Caco-2 (cell line): Measurements from ENCODE around the gene PDIA2. TPM values are rescaled to one million over a fixed set of nuclear protein-coding genes. Genes with fewer than 3 reads are reported as not detected.

Experiments used
- BruUV-seq: library from RNA; stranded (reverse); fragments of 400-500 nt; replicated peaks from 2 replicates; lab custom pipeline; 2021; lab: Mats Ljungman, UMichigan
- CTCF ChIA-PET: fragments of 300-600 bp; sonication (Branson Sonifier 250); formaldehyde crosslinking; loops from one replicate; lab custom pipeline; 2022; ENCODE audit warnings: antibody characterized with exemption; lab: Charles Lee
- POLR2A ChIA-PET: fragments of 300-600 bp; sonication (Branson Sonifier 250); formaldehyde crosslinking; loops from one replicate; lab custom pipeline; 2022; ENCODE audit warnings: antibody characterized with exemption; lab: Charles Lee
- DNase-seq, 2 experiments: peaks; one replicate each; pipeline versions ENCODE4 v3.0.0 to v3.0.0-alpha.2; 2020 to 2022
- H3K27me3 ChIP-seq: replicated peaks from 2 replicates; pipeline ENCODE4 v1.6.0; 2011; ENCODE audit warnings: low read length; ENCODE audit not compliant: control insufficient read depth, insufficient read depth
- H3K36me3 ChIP-seq: 2 replicates; pipeline ENCODE4 v1.5.1; 2011; ENCODE audit warnings: low read length; ENCODE audit not compliant: control insufficient read depth, insufficient read depth
- H3K4me1 ChIP-seq: fragments of 250-450 bp; sonication (Bioruptor Pico); 2 replicates; pipeline ENCODE4 v1.5.1; 2020; ENCODE audit warnings: mild to moderate bottlenecking
- H3K4me3 ChIP-seq: 2 replicates; pipeline ENCODE4 v1.5.1; 2011; ENCODE audit warnings: low read depth, mild to moderate bottlenecking, control low read depth, low read length
- H3K9me3 ChIP-seq: fragments of 250-450 bp; sonication (Bioruptor Pico); 2 replicates; pipeline ENCODE4 v1.5.1; 2020; ENCODE audit warnings: mild to moderate bottlenecking, moderate library complexity
- H3K27ac Mint-ChIP-seq: one replicate; pipeline ENCODE4 v1.8.0; 2022; ENCODE audit warnings: mixed read lengths; ENCODE audit not compliant: unreplicated experiment
- H3K27me3 Mint-ChIP-seq: one replicate; pipeline ENCODE4 v1.8.0; 2022; ENCODE audit warnings: mixed read lengths; ENCODE audit not compliant: insufficient read depth, unreplicated experiment
- H3K36me3 Mint-ChIP-seq: one replicate; pipeline ENCODE4 v1.8.0; 2022; ENCODE audit warnings: mild to moderate bottlenecking, mixed read lengths; ENCODE audit not compliant: insufficient read depth, unreplicated experiment
- H3K4me1 Mint-ChIP-seq: one replicate; pipeline ENCODE4 v1.8.0; 2022; ENCODE audit warnings: low read depth, mixed read lengths; ENCODE audit not compliant: unreplicated experiment
- H3K4me3 Mint-ChIP-seq: one replicate; pipeline ENCODE4 v1.8.0; 2022; ENCODE audit warnings: mild to moderate bottlenecking, moderate library complexity, mixed read lengths; ENCODE audit not compliant: unreplicated experiment
- H3K9me3 Mint-ChIP-seq: one replicate; pipeline ENCODE4 v1.8.0; 2022; ENCODE audit warnings: mixed read lengths; ENCODE audit not compliant: unreplicated experiment
- CTCF ChIP-seq, 2 experiments: fragments of 200-600 bp in 1 of 2; IDR thresholded peaks; 1 replicate in 1 of 2; 2 replicates in 1 of 2; pipeline versions ENCODE4 v1.5.1 to v1.8.0; 2011 to 2022; ENCODE audit warnings: antibody characterized with exemption in 1 of 2, control low read depth in 1 of 2, inconsistent platforms in 1 of 2, low read depth in 1 of 2, low read length in 1 of 2, mild to moderate bottlenecking in 1 of 2, moderate library complexity in 1 of 2; ENCODE audit not compliant: insufficient read depth in 1 of 2, severe bottlenecking in 1 of 2, unreplicated experiment in 1 of 2
- intact Hi-C: fragments of 100-400 bp; cut with micrococcal nuclease; formaldehyde crosslinking; loops from one replicate; pipeline ENCODE4 v1.10.0; 2022; ENCODE audit not compliant: unreplicated experiment
- total RNA-seq: library from RNA; stranded (reverse); gene quantifications from 2 replicates; pipeline ENCODE4 v1.2.3, GENCODE V29; 2022

The PDIA2 gene
- total RNA-seq, 1 experiment from 2014 or later = 0.41 TPM

DNA sequence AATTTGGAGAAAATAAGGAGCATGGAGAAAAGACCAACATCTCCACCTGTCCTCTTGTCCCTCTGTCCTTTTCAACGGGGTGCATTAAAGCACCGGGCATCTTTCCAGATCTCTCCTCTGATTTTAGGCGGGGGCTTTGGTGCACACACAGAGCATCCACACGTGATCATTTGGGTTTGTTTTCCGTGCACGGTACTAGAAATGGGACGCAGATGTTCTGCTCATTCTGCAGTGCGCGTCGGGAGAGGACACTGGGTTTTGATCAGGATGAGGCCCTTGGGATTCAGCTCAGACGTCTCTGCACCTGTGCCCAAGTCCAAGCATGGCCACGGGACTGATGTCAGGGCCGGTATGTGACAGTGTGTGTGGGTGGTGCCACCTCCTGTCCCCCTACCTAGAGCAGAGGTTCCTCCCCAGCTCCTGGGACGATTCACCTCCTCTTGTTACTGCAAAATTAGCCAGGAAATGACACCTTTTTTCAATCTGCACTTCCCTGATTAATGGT is 31.9 kb downstream of the PDIA2 start:
- Mint-ChIP-seq H3K4me1 (no peaks in the 10 kb centered on the region), H3K9me3 (no peaks in the 10 kb centered on the region), H3K27me3 (no peaks in the 10 kb centered on the region), H3K4me3 (no peak overlapping the region), H3K36me3 (peaks cover 32% of the 10 kb centered on the region), H3K27ac (no peak overlapping the region)
- no peak for TF ChIP-seq CTCF (IDR thresholded peaks at IDR 0.05; ENCODE audit: insufficient read depth in 1 of 2, low read depth in 1 of 2, low read length in 1 of 2, severe bottlenecking in 1 of 2, unreplicated experiment in 1 of 2)
- no peaks in the 10 kb centered on the region for H3K9me3 ChIP-seq
- intact Hi-C loops = no loop called here
- DNase-seq = no peak
- ChIA-PET CTCF (no interaction called here), POLR2A (no interaction called here)
- H3K36me3 ChIP-seq = no peaks in the 10 kb centered on the region; the same call in 1 of the 2 replicates
- no peaks in the 10 kb centered on the region for H3K4me1 ChIP-seq
- H3K4me3 ChIP-seq = no peak overlapping the region
- H3K27me3 ChIP-seq = no peaks in the 10 kb centered on the region
- no TSS peak for BruUV-seq

DNA sequence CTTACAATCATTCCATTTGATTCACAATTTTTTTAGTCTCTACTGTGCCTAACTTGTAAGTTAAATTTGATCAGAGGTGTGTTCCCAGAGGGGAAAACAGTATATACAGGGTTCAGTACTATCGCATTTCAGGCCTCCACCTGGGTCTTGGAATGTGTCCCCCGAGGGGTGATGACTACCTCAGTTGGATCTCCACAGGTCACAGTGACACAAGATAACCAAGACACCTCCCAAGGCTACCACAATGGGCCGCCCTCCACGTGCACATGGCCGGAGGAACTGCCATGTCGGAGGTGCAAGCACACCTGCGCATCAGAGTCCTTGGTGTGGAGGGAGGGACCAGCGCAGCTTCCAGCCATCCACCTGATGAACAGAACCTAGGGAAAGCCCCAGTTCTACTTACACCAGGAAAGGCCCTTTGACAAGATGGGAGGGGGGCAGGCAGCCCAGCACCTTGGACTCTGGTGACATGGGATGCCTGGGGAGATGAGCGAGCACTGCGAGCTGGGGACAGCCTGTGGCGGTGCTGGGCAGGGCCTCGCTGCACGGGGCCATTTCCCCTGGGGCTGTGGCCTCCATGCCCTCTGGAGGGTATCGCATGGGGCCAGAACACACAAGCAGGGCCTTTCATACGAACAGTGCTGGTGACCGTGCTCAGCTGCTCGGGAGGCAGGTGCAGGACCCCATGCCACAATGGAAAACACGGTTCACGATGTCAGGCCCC is 33.9 kb downstream of the PDIA2 start:
- Mint-ChIP-seq H3K4me3 (no peak overlapping the region), H3K27ac (no peak overlapping the region), H3K27me3 (no peaks in the 10 kb centered on the region), H3K9me3 (no peaks in the 10 kb centered on the region), H3K4me1 (no peaks in the 10 kb centered on the region), H3K36me3 (peaks cover 35% of the 10 kb centered on the region)
- H3K4me1 ChIP-seq = no peaks in the 10 kb centered on the region
- H3K27me3 ChIP-seq = no peaks in the 10 kb centered on the region
- H3K36me3 ChIP-seq = no peaks in the 10 kb centered on the region; the same call in 1 of the 2 replicates
- no TSS peak for BruUV-seq
- DNase-seq = peak in 1 of 2 experiments; percentile 49
- ChIA-PET CTCF (no interaction called here), POLR2A (no interaction called here)
- no peaks in the 10 kb centered on the region for H3K9me3 ChIP-seq
- no peak overlapping the region for H3K4me3 ChIP-seq
- TF ChIP-seq CTCF (IDR thresholded peaks at IDR 0.05; ENCODE audit: insufficient read depth in 1 of 2, low read depth in 1 of 2, low read length in 1 of 2, severe bottlenecking in 1 of 2, unreplicated experiment in 1 of 2) = no peak
- intact Hi-C loops = no loop called here

DNA sequence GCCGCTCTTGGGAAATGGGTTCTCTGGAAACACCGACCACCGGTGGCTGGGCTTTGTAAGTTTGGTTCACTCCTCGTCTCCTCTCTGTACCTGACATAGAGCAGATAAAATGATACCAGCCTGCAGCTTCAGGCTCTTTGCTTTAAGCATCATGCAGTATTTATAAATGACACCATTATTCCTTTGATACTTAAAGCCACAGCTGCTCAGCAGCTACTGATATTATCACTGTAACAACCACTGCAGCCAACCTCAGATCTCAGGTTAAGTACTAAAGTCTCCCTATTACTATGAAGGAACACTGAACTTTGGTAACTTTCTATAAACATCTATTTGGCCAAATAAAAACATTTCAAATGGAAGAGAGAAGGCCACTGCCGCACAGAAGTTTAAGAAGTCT is 34.6 kb downstream of the PDIA2 start:
- Mint-ChIP-seq H3K36me3 (peaks cover 35% of the 10 kb centered on the region), H3K27me3 (no peaks in the 10 kb centered on the region), H3K9me3 (no peaks in the 10 kb centered on the region), H3K4me3 (no peak overlapping the region), H3K27ac (no peak overlapping the region), H3K4me1 (no peaks in the 10 kb centered on the region)
- Histone ChIP-seq H3K9me3 (no peaks in the 10 kb centered on the region), H3K4me1 (no peaks in the 10 kb centered on the region), H3K36me3 (no peaks in the 10 kb centered on the region; the same call in 1 of the 2 replicates), H3K27me3 (no peaks in the 10 kb centered on the region), H3K4me3 (no peak overlapping the region)
- no peak for DNase-seq
- CTCF ChIA-PET = no interaction called here
- POLR2A ChIA-PET = no interaction called here
- intact Hi-C loops = no loop called here
- no peak for TF ChIP-seq CTCF (IDR thresholded peaks at IDR 0.05; ENCODE audit: insufficient read depth in 1 of 2, low read depth in 1 of 2, low read length in 1 of 2, severe bottlenecking in 1 of 2, unreplicated experiment in 1 of 2)
- no TSS peak for BruUV-seq
